WI38 (cell line): Measurements from ENCODE around the gene CCDC197.

Experiments used
- H3K4me3 ChIP-seq: 2 replicates; pipeline ENCODE4 v1.5.1; 2011; ENCODE audit warnings: low read depth, mild to moderate bottlenecking, control low read depth, low read length
- CTCF ChIP-seq: IDR thresholded peaks from 2 replicates; pipeline ENCODE4 v1.5.1; 2012; ENCODE audit warnings: low read depth, mild to moderate bottlenecking, control low read depth, low read length

The CCDC197 gene

DNA sequence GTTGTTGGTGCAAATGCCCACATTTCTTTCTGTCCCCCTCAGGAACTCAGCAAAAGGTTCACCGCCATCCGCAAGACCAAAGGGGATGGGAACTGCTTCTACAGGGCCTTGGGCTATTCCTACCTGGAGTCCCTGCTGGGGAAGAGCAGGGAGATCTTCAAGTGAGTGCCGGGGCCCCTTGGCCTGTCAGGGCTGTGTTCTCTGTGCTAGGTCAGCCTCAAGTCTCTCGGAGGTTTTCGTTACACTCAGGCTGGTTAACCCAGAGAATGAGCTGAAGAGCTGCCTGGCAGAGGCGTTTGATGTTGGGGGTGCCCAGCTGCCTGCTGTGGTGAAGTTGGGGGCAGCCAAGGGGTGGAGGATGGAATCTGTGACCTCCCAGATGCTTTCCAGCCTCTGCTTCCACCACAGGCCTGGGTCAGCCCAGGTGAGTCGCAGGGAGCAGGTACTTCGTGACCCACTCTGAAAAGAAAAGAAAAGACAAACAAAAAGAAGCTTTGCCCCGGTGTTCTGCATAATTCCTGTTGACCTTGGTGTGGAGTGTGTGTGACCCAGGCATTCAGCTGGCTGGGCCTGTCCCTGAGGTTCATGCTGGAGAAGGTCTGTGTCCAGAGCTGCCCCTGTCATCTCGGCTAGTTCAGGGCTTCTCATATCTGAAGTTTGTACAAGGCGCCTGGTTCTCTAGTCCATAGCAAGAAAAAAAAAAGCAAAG is 42.0 kb downstream of the CCDC197 start:
- TF ChIP-seq CTCF: no peak
- no peak overlapping the region for H3K4me3 ChIP-seq

DNA sequence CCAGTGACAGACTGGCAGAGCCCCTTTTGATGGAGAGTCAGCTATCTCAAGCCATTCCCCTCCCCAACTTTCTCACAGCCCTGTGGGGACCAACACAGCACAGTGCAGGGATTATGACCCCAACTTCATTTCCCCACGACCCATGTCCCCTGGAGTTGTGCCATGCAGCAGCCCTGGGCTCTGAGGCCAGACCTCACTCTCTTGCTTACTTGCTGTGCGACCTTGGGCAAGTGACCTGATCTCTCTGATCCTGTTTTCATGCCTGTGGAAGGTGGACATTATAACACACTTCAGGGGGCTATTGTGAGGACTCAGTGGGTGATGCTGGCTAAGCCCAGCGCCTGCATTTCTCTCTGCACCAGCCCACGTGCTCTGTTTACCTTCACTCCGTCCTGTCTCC is 43.1 kb downstream of the CCDC197 start:
- no peak for TF ChIP-seq CTCF
- no peak overlapping the region for H3K4me3 ChIP-seq

DNA sequence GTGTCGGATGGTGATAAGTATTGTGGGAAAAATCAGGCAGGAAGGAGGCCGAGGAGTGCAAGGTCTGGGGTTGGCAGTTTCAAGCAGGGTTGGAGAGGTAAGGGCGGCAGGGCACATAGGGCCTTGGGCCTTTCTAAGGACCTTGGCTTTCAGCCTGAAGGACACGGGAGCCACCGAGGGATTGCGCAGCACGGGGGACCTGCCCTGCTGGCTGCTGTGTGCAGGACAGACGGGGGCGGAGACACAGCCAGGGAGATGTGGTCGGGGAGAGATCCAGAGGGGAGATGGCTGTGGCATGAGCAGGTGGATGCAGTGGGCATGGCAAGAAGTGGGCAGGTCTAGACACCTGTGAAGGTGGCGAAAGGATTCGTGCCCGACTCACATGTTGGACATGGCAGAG is 43.7 kb downstream of the CCDC197 start:
- H3K4me3 ChIP-seq: no peak overlapping the region
- TF ChIP-seq CTCF: no peak

DNA sequence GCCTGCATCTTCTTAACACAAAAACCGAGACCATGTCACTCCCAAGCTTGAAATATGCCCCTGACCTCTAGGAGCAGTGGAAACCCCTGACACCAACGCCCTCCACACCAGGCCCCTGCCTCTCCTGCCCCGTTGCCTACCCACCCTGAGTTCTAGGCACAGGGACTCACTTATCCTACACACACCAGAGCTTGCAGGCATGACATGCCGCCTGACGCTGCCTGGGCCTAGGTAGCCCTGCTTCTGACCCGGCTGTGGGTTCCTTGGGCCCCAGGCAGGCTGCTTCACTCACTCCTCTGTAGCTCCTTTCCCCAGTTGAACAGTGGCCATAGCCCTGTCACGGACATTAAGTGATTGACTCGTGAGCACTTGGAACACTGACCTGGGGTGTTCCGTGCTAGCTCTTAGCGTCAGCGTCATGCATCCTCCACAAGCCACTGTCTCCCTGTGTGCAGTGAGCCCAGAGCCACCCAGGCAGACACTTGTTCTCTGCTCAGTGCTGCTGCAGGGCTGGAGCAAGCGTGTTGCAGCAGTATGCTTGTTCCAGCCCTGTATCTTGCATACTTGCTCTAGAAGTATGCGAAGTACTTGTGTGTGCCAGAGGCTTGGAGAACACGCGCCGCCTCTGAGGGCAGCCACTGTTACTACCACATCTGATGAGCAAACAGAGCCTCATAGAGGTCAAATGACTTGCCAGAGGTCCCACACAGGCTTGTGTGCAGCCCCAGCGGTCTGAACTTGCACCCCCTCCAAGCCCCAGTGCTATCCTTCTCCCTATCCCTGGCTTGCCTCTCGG is 44.6 kb downstream of the CCDC197 start:
- H3K4me3 ChIP-seq: no peak overlapping the region
- TF ChIP-seq CTCF: no peak

DNA sequence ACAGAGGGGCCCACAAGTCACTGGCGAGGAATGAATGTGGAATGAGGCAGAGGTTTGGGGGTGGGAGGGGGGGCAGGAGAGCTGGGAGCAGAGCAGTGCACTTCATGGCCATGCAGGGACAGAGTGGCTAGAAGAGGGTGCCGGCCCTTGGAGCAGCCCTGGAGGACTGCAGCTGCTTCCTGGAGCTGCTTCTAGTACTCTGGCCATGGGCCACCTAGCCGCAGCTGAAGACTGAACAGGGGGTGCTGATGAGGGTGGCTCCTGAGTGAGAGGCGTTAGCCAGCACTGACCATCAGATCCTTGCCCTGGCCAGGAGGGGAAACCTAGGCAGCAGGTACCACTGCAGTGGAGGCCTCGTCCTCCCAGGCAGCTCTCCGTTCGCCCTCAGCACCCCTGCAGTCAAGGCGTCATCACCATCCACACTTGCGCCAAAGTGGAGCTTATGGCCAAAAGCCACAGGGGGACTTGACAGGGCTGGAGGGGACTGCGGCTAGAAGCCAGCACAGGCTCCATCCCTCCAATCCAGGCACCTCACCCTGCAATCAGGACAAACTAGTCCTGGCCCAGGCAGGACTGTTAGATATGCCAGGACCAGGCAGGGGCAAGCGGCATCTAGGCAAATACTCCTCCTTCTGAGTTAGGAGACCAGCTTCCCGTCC is 45.5 kb downstream of the CCDC197 start:
- TF ChIP-seq CTCF: no peak
- no peak overlapping the region for H3K4me3 ChIP-seq

- TF ChIP-seq CTCF: no peak
Observed at GRCh38 chr14:94043111-94043755, 46.1 kb downstream of the CCDC197 start.

More at GRCh38 chr14:94043111-94043755, 46.1 kb downstream of the CCDC197 start:
- H3K4me3 ChIP-seq: no peak overlapping the region
